ENCODE measurements around the gene ARID3A.
A peak's percentile ranks its signal among the peaks of the same experiment; 100 is the strongest.

Gene ARID3A

DNA sequence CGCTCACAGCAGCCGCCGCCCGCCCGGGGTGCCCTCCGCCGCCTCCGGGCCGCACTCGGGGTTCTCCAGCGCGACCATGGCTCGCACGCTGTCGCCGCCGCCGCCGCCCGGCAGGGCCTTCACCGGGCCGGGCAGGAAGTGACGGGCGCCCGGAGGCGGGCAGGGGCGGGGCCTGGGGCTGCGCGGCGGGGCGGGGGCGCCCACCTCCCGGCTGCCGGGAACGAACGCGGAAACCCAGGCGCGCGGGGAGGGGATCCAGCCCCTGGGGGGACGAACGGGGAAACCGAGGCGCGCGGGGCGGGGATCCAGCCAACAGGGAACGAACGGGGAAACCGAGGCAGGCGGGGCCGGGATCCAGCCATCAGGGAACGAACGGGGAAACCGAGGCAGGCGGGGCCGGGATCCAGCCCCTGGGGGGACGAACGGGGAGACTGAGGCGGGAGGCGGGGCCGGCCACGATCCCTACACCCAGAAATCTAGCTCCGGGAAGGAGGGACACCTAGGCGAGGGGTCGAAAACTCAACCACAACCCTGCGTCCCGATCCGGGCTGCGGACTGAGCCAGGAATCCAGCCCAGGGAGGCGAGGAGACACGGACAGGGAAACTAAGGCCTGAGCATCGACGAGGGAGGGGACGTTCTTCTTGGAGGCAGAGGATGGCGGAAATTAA, 12.6 kb upstream of the ARID3A start, which contains the start of gene R3HDM4:
Gene R3HDM4, minus strand, starts transcription at position 140 of the 669 bp plus-strand sequence. Its CDS starts 62 bp downstream, at position 78.
- Histone ChIP-seq H3K27ac (peak within 1 kb of the TSS; percentile 57; the same call in 1 of the 2 replicates), H3K36me3 (ENCODE audit: insufficient read depth, low read length) (no peaks in the 10 kb centered on the region), H3K4me3 (peak within 1 kb of the TSS; percentile 87), H3K9me3 (ENCODE audit: low read depth, low read length) (no peaks in the 10 kb centered on the region), H3K9ac (ENCODE audit: insufficient read length) (peak within 1 kb of the TSS; percentile 85)
- no peak for DNase-seq (ENCODE audit: low read depth, low spot score)
- TF ChIP-seq POLR2AphosphoS5 (IDR thresholded peaks at IDR 0.05; ENCODE audit: borderline replicate concordance, low read depth, low read length): peak; percentile 39; the same call in 1 of the 2 replicates
- TF ChIP-seq EZH2 (IDR thresholded peaks at IDR 0.05): no peak
- TF ChIP-seq FOXP2 (optimal IDR thresholded peaks at IDR 0.05; ENCODE audit: control extremely low read depth, extremely low read length, insufficient read depth): no peak

DNA sequence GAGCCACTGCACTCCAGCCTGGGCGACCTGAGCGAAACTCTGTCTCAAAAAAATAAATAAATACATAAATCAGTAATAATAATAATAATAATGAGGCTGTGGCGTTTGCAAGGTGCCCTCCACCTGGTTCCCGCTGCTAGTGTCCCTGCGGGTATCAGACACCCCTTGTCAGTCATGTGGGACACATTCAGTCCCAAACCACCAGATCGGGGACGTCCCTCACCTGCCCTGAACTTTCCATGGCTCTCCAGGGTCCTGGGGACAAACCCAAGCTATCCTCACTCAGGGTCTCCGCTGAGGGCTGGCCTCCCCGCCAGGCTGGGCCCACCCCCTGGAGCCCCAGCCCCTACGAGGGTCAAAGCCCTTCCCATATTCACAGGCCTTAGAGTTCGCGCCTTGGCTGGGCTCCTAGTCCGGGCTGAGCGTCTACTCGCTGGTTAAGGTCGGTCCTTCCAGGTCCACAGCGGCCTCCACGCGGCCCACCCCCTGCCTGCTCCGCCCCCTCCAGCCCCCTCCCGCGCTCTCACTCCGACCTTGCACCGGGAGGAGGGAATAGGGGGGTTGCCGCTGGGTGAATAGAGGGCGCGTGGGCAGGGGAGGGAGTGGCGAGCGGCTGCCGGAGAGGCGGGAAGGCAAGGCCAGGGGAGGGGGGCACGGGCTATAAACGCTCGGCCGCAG, 9.1 kb upstream of the ARID3A start:
- no peak overlapping the region for H3K27ac ChIP-seq
- no peaks in the 10 kb centered on the region for H3K36me3 ChIP-seq (ENCODE audit: insufficient read depth, low read length)
- H3K9ac ChIP-seq (ENCODE audit: insufficient read length): no peak overlapping the region
- no peak for DNase-seq (ENCODE audit: low read depth, low spot score)
- no peak overlapping the region for H3K4me3 ChIP-seq
- TF ChIP-seq POLR2AphosphoS5 (IDR thresholded peaks at IDR 0.05; ENCODE audit: borderline replicate concordance, low read depth, low read length) (no peak), FOXP2 (optimal IDR thresholded peaks at IDR 0.05; ENCODE audit: control extremely low read depth, extremely low read length, insufficient read depth) (no peak), EZH2 (IDR thresholded peaks at IDR 0.05) (no peak)
- no peaks in the 10 kb centered on the region for H3K9me3 ChIP-seq (ENCODE audit: low read depth, low read length)

GRCh38 chr19:917323-918151, 8.3 kb upstream of the ARID3A start, which contains the start of gene KISS1R:
Gene KISS1R, plus strand, starts transcription at chr19:917333. Its CDS starts 170 bp downstream, at chr19:917503.
- H3K36me3 ChIP-seq (ENCODE audit: insufficient read depth, low read length): no peaks in the 10 kb centered on the region
- no peak within 1 kb of the TSS for H3K27ac ChIP-seq
- DNase-seq (ENCODE audit: low read depth, low spot score): no peak
- no peaks in the 10 kb centered on the region for H3K9me3 ChIP-seq (ENCODE audit: low read depth, low read length)
- TF ChIP-seq EZH2 (IDR thresholded peaks at IDR 0.05) (no peak), POLR2AphosphoS5 (IDR thresholded peaks at IDR 0.05; ENCODE audit: borderline replicate concordance, low read depth, low read length) (no peak), FOXP2 (optimal IDR thresholded peaks at IDR 0.05; ENCODE audit: control extremely low read depth, extremely low read length, insufficient read depth) (no peak)
- H3K9ac ChIP-seq (ENCODE audit: insufficient read length): no peak within 1 kb of the TSS
- H3K4me3 ChIP-seq: peak within 1 kb of the TSS; percentile 55

GRCh38 chr19:918152-918437, 7.7 kb upstream of the ARID3A start:
- no peak overlapping the region for H3K27ac ChIP-seq
- no peak overlapping the region for H3K9ac ChIP-seq (ENCODE audit: insufficient read length)
- DNase-seq (ENCODE audit: low read depth, low spot score): no peak
- H3K4me3 ChIP-seq: peak overlapping the region; percentile 55
- H3K36me3 ChIP-seq (ENCODE audit: insufficient read depth, low read length): no peaks in the 10 kb centered on the region
- no peak for TF ChIP-seq EZH2 (IDR thresholded peaks at IDR 0.05)
- no peak for TF ChIP-seq FOXP2 (optimal IDR thresholded peaks at IDR 0.05; ENCODE audit: control extremely low read depth, extremely low read length, insufficient read depth)
- TF ChIP-seq POLR2AphosphoS5 (IDR thresholded peaks at IDR 0.05; ENCODE audit: borderline replicate concordance, low read depth, low read length): no peak
- no peaks in the 10 kb centered on the region for H3K9me3 ChIP-seq (ENCODE audit: low read depth, low read length)

DNA sequence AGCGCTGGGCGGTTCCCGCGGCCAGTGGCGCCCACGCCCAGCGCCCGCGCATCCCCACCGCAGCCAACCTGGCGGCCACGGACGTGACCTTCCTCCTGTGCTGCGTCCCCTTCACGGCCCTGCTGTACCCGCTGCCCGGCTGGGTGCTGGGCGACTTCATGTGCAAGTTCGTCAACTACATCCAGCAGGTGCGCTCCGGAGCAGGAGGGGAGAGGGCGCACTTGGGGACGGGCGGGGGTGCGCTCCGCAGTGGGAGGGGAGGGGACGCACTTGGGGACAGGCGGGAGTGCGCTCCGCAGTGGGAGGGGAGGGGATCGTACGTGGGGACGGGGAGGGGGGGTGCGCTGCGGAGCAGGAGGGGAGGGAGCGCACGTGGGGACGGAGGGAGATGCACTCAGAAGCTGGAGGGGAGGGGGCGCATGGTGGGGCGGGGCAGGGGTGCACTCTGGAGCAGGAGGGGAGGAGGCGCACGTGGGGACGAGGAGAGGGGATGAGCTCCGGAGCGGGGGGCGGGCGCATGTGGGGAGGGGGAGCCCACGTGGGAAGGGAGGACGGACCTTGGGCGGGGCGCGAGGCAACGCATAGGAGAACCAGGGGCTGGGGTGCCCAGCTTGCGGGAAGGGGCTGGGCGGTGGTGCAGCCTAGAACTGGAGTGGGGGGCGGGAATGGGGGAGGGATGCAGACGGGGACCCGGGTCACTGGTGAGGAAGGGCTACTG, 7.2 kb upstream of the ARID3A start:
- Histone ChIP-seq H3K27ac (no peak overlapping the region), H3K9ac (ENCODE audit: insufficient read length) (no peak overlapping the region), H3K4me3 (peak overlapping the region; percentile 55), H3K9me3 (ENCODE audit: low read depth, low read length) (no peaks in the 10 kb centered on the region), H3K36me3 (ENCODE audit: insufficient read depth, low read length) (no peaks in the 10 kb centered on the region)
- TF ChIP-seq EZH2 (IDR thresholded peaks at IDR 0.05) (no peak), FOXP2 (optimal IDR thresholded peaks at IDR 0.05; ENCODE audit: control extremely low read depth, extremely low read length, insufficient read depth) (no peak), POLR2AphosphoS5 (IDR thresholded peaks at IDR 0.05; ENCODE audit: borderline replicate concordance, low read depth, low read length) (no peak)
- no peak for DNase-seq (ENCODE audit: low read depth, low spot score)

DNA sequence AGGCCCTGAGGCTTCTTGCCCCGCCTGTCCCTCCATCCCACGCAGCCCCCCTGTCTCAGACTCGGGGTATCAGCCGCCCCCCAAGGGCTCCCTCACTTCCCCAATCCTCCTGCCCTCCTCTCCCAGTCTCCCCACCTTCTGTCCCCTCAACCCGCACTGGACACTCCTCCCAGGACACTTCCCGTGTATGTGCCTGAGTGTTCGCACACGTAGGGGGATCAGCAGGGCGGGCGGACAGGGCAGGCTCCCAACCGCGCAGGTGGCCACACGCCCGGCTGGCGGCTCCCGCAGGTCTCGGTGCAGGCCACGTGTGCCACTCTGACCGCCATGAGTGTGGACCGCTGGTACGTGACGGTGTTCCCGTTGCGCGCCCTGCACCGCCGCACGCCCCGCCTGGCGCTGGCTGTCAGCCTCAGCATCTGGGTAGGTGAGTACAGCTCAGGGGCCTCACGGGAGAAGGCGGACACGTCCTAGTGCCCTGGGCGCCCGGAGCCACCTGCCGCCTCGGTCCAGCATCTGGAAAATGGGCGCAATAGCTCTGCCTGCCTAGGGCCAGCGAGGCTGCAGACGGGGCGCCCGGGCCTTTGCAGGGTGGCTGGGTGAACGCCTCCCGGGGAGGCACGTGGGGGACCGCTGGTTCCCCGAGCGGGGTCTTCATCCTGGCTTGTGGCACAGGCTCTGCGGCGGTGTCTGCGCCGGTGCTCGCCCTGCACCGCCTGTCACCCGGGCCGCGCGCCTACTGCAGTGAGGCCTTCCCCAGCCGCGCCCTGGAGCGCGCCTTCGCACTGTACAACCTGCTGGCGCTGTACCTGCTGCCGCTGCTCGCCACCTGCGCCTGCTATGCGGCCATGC, 6.4 kb upstream of the ARID3A start:
- TF ChIP-seq FOXP2 (optimal IDR thresholded peaks at IDR 0.05; ENCODE audit: control extremely low read depth, extremely low read length, insufficient read depth): no peak
- TF ChIP-seq EZH2 (IDR thresholded peaks at IDR 0.05): no peak
- TF ChIP-seq POLR2AphosphoS5 (IDR thresholded peaks at IDR 0.05; ENCODE audit: borderline replicate concordance, low read depth, low read length): no peak
- DNase-seq (ENCODE audit: low read depth, low spot score): no peak
- no peak overlapping the region for H3K9ac ChIP-seq (ENCODE audit: insufficient read length)
- H3K27ac ChIP-seq: no peak overlapping the region
- H3K4me3 ChIP-seq: peak overlapping the region; percentile 65
- H3K9me3 ChIP-seq (ENCODE audit: low read depth, low read length): no peaks in the 10 kb centered on the region
- H3K36me3 ChIP-seq (ENCODE audit: insufficient read depth, low read length): no peaks in the 10 kb centered on the region

All from SK-N-MC (cell line).